Renal cortex interstitium (tissue), 11 donors: Measurements from ENCODE around the gene TMBIM1. TPM values are rescaled to one million over a fixed set of nuclear protein-coding genes. Genes with fewer than 3 reads are reported as not detected.
"Not testable (repeated sequence)": the region's sequence is repeated elsewhere in the genome, so short reads cannot be mapped to it uniquely, and the experiment has no call there.

ENCODE experiments used
- DNase-seq, 11 donors: peaks; one replicate each; pipeline ENCODE4 v3.0.0-alpha.2; 2013; ENCODE audit warnings: low read depth in 9 of 11, low spot score in 4 of 11; ENCODE audit errors: extremely low read depth in 1 of 11
- polyA plus RNA-seq, 3 donors: library from polyadenylated mRNA; unstranded; fragments of 120-200 nt; gene quantifications; one replicate each; pipeline ENCODE4 v1.2.1, GENCODE V29; 2013; ENCODE audit not compliant: insufficient read length in 3 of 3

The TMBIM1 gene
- polyA plus RNA-seq, 3 donors: 80.7 to 94.1 (median 87.4) TPM

GRCh38 chr2:218323526-218324472, 31.5 kb upstream of the TMBIM1 start:
- peak in 5 of 11 donors; percentile 53 to 80 (median 61) for DNase-seq

- peak; percentile 81 to 95 (median 89) for DNase-seq
Measured at GRCh38 chr2:218322768-218323525, 30.6 kb upstream of the TMBIM1 start.

GRCh38 chr2:218320704-218321336, 28.5 kb upstream of the TMBIM1 start:
- no peak for DNase-seq

- no peak for DNase-seq
Measured at GRCh38 chr2:218319813-218320365, 27.6 kb upstream of the TMBIM1 start.

- no peak for DNase-seq
Measured at GRCh38 chr2:218318241-218318640, 25.9 kb upstream of the TMBIM1 start.

GRCh38 chr2:218317835-218318234, 25.5 kb upstream of the TMBIM1 start:
- no peak for DNase-seq

GRCh38 chr2:218317303-218317630, 25.0 kb upstream of the TMBIM1 start:
- no peak for DNase-seq

GRCh38 chr2:218315397-218315796, 23.1 kb upstream of the TMBIM1 start:
- DNase-seq: peak in 1 of 11 donors; percentile 60

GRCh38 chr2:218314764-218315163, 22.5 kb upstream of the TMBIM1 start:
- not testable (repeated sequence) for DNase-seq

- DNase-seq: no peak
Measured at GRCh38 chr2:218313356-218313755, 21.1 kb upstream of the TMBIM1 start.

- DNase-seq: no peak
Measured at GRCh38 chr2:218312267-218312756, 20.0 kb upstream of the TMBIM1 start.

- DNase-seq: not testable (repeated sequence)
Measured at GRCh38 chr2:218311541-218312266, 19.4 kb upstream of the TMBIM1 start.

- DNase-seq: no peak
Measured at GRCh38 chr2:218310853-218311540, 18.7 kb upstream of the TMBIM1 start.

- no peak for DNase-seq
Measured at GRCh38 chr2:218307415-218308090, 15.2 kb upstream of the TMBIM1 start.

- no peak for DNase-seq
Measured at GRCh38 chr2:218306184-218306920, 14.0 kb upstream of the TMBIM1 start.

- DNase-seq: no peak
Measured at GRCh38 chr2:218305383-218305782, 13.1 kb upstream of the TMBIM1 start.
